GM13976 (cell line): ENCODE data around the gene KCNK4.

ENCODE experiments used
- DNase-seq: peaks from one replicate; pipeline ENCODE4 v3.0.0; 2012; ENCODE audit warnings: low spot score
- in situ Hi-C: fragments of 300-500 bp; cut with MboI; formaldehyde crosslinking; loops from one replicate; pipeline ENCODE4 v1.12.0; 2022; ENCODE audit warnings: low sequenced_read_pairs, mixed read lengths, inconsistent platforms; ENCODE audit not compliant: unreplicated experiment
- TF ChIP-seq, protein P1 (sequence below): IDR thresholded peaks from 2 replicates; pipeline ENCODE4 v1.5.1; 2012; ENCODE audit warnings: borderline replicate concordance, mild to moderate bottlenecking; ENCODE audit not compliant: insufficient read depth; ENCODE audit errors: extremely low read depth, missing control alignments, control extremely low read depth

The KCNK4 gene

DNA sequence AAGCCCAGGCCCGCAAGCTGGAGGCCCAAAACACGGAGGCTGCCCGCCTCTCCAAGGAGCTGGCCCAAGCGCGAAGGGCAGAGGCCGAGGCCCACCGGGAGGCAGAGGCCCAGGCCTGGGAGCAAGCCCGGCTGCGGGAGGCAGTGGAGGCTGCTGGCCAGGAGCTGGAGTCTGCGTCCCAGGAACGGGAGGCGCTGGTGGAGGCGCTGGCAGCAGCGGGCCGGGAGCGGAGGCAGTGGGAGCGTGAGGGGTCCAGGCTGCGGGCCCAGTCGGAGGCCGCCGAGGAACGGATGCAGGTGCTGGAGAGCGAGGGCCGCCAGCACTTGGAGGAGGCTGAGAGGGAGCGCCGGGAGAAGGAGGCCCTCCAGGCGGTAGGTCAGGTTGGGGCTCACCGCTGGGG, 53.7 kb downstream of the KCNK4 start:
- in situ Hi-C loops: no loop called here
- TF ChIP-seq, protein P1, sequence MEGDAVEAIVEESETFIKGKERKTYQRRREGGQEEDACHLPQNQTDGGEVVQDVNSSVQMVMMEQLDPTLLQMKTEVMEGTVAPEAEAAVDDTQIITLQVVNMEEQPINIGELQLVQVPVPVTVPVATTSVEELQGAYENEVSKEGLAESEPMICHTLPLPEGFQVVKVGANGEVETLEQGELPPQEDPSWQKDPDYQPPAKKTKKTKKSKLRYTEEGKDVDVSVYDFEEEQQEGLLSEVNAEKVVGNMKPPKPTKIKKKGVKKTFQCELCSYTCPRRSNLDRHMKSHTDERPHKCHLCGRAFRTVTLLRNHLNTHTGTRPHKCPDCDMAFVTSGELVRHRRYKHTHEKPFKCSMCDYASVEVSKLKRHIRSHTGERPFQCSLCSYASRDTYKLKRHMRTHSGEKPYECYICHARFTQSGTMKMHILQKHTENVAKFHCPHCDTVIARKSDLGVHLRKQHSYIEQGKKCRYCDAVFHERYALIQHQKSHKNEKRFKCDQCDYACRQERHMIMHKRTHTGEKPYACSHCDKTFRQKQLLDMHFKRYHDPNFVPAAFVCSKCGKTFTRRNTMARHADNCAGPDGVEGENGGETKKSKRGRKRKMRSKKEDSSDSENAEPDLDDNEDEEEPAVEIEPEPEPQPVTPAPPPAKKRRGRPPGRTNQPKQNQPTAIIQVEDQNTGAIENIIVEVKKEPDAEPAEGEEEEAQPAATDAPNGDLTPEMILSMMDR: no peak
- no peak for DNase-seq

GRCh38 chr11:64347193-64347867, 56.2 kb downstream of the KCNK4 start:
- DNase-seq: no peak
- TF ChIP-seq, protein P1: no peak
- in situ Hi-C loops: no loop called here

- in situ Hi-C loops: no loop called here
- no peak for DNase-seq
- TF ChIP-seq, protein P1: no peak
These were observed 57.4 kb downstream of the KCNK4 start for GRCh38 chr11:64348383-64349024.

GRCh38 chr11:64349025-64349387, 57.9 kb downstream of the KCNK4 start:
- DNase-seq: no peak
- in situ Hi-C loops: no loop called here
- TF ChIP-seq, protein P1: no peak

GRCh38 chr11:64349404-64349803, 58.3 kb downstream of the KCNK4 start:
- in situ Hi-C loops: no loop called here
- TF ChIP-seq, protein P1: no peak
- DNase-seq: no peak
